GM12874 (cell line): Measurements from ENCODE around the gene RBM19.

Source experiments
- CTCF ChIP-seq: IDR thresholded peaks from 2 replicates; pipeline ENCODE4 v1.5.1; 2011; ENCODE audit warnings: low read depth, mild to moderate bottlenecking, control low read depth, low read length, moderate library complexity; ENCODE audit not compliant: insufficient read depth

RBM19 gene

GRCh38 chr12:113936460-113936859 lies 29.7 kb downstream of the RBM19 start:
- TF ChIP-seq CTCF, result no peak

- TF ChIP-seq CTCF, result no peak
Measured at GRCh38 chr12:113935459-113935858, 30.7 kb downstream of the RBM19 start.

- no peak for TF ChIP-seq CTCF
Measured at GRCh38 chr12:113934946-113935345, 31.2 kb downstream of the RBM19 start.

- no peak for TF ChIP-seq CTCF
Measured at GRCh38 chr12:113934060-113934814, 31.9 kb downstream of the RBM19 start.

GRCh38 chr12:113933201-113933786 lies 32.8 kb downstream of the RBM19 start:
- no peak for TF ChIP-seq CTCF

- no peak for TF ChIP-seq CTCF
Measured at GRCh38 chr12:113932381-113933196, 33.5 kb downstream of the RBM19 start.

GRCh38 chr12:113931517-113931916 lies 34.6 kb downstream of the RBM19 start:
- no peak for TF ChIP-seq CTCF
